Fibroblast of lung (primary cell): ENCODE data around the gene ZFYVE28. TPM values are rescaled to one million over a fixed set of nuclear protein-coding genes. Genes with fewer than 3 reads are reported as not detected.
A peak's percentile ranks its signal among the peaks of the same experiment; 100 is the strongest.

ENCODE experiments used
- DNase-seq, 2 donors: peaks; one replicate each; pipeline versions ENCODE4 v3.0.0 to v3.0.0-alpha.2; 2010; ENCODE audit warnings: low read depth in 2 of 2
- H2AFZ ChIP-seq: 2 replicates; pipeline ENCODE4 v1.5.1; 2012; ENCODE audit warnings: low read length, control low read depth, inconsistent platforms
- H3K27ac ChIP-seq: 2 replicates; pipeline ENCODE4 v1.5.1; 2011; ENCODE audit warnings: low read length, control low read depth; ENCODE audit not compliant: insufficient read depth
- H3K27me3 ChIP-seq: 2 replicates; pipeline ENCODE4 v1.5.1; 2011; ENCODE audit warnings: mild to moderate bottlenecking, low read length; ENCODE audit not compliant: control insufficient read depth, insufficient read depth
- H3K36me3 ChIP-seq: 2 replicates; pipeline ENCODE4 v1.5.1; 2011; ENCODE audit warnings: low read length; ENCODE audit not compliant: control insufficient read depth, insufficient read depth
- H3K4me1 ChIP-seq: 2 replicates; pipeline ENCODE4 v1.5.1; 2011; ENCODE audit warnings: low read length; ENCODE audit not compliant: control insufficient read depth, insufficient read depth; ENCODE audit errors: extremely low read depth
- H3K4me2 ChIP-seq: 2 replicates; pipeline ENCODE4 v1.5.1; 2011; ENCODE audit warnings: low read length, control low read depth; ENCODE audit not compliant: insufficient read depth; ENCODE audit errors: extremely low read depth
- H3K4me3 ChIP-seq, 4 experiments: fragments of 200-600 bp in 1 of 4; sonication (generic) in 1 of 4; replicated peaks in 1 of 4; 2 replicates each; pipeline ENCODE4 v1.5.1; 2011 to 2016; ENCODE audit warnings: low read length in 4 of 4, low read depth in 3 of 4, mild to moderate bottlenecking in 3 of 4, control low read depth in 2 of 4, inconsistent platforms in 1 of 4, mixed read lengths in 1 of 4; ENCODE audit not compliant: insufficient read depth in 1 of 4; ENCODE audit errors: control extremely low read depth in 1 of 4
- H3K79me2 ChIP-seq: 2 replicates; pipeline ENCODE4 v1.5.1; 2012; ENCODE audit warnings: mild to moderate bottlenecking, low read length, inconsistent platforms; ENCODE audit not compliant: control insufficient read depth, insufficient read depth
- H3K9ac ChIP-seq: 2 replicates; pipeline ENCODE4 v1.5.1; 2011; ENCODE audit warnings: mild to moderate bottlenecking, low read length, control low read depth; ENCODE audit not compliant: insufficient read depth
- H3K9me3 ChIP-seq: 2 replicates; pipeline ENCODE4 v1.5.1; 2012; ENCODE audit warnings: low read depth, low read length; ENCODE audit not compliant: control insufficient read depth, insufficient read depth
- H4K20me1 ChIP-seq: 2 replicates; pipeline ENCODE4 v1.5.1; 2011; ENCODE audit warnings: low read length; ENCODE audit not compliant: control insufficient read depth, insufficient read depth; ENCODE audit errors: extremely low read depth
- EZH2 ChIP-seq: IDR thresholded peaks from 2 replicates; pipeline ENCODE4 v1.5.1; 2012; ENCODE audit warnings: low read length, control low read depth, mild to moderate bottlenecking; ENCODE audit errors: missing control alignments
- polyA plus RNA-seq, 2 donors: library from polyadenylated mRNA; depleted of rRNA in 1 of 2; stranded (reverse) in 1 of 2; unstranded in 1 of 2; fragments of >200 nt; gene quantifications; 2 replicates each; pipeline ENCODE4 v1.2.1, GENCODE V29; 2011 to 2012; ENCODE audit warnings: missing spikeins in 1 of 2
- total RNA-seq: library from RNA; depleted of rRNA; stranded (reverse); fragments of >200 nt; gene quantifications from 2 replicates; pipeline ENCODE4 v1.2.1, GENCODE V29; 2014
- TF ChIP-seq, protein P1 (sequence below), 2 donors: IDR thresholded peaks in 1 of 2; conservative IDR thresholded peaks in 1 of 2; 1 replicate in 1 of 2; 2 replicates in 1 of 2; pipeline ENCODE4 v1.5.1; 2011 to 2012; ENCODE audit warnings: low read length in 2 of 2, control low read depth in 1 of 2, inconsistent platforms in 1 of 2, low read depth in 1 of 2, mild to moderate bottlenecking in 1 of 2

The ZFYVE28 gene
- total and polyA plus RNA-seq, 2 donors (not counting 1 experiment from before 2014, with no cell fraction given), result 2.4 to 11.6 TPM

DNA sequence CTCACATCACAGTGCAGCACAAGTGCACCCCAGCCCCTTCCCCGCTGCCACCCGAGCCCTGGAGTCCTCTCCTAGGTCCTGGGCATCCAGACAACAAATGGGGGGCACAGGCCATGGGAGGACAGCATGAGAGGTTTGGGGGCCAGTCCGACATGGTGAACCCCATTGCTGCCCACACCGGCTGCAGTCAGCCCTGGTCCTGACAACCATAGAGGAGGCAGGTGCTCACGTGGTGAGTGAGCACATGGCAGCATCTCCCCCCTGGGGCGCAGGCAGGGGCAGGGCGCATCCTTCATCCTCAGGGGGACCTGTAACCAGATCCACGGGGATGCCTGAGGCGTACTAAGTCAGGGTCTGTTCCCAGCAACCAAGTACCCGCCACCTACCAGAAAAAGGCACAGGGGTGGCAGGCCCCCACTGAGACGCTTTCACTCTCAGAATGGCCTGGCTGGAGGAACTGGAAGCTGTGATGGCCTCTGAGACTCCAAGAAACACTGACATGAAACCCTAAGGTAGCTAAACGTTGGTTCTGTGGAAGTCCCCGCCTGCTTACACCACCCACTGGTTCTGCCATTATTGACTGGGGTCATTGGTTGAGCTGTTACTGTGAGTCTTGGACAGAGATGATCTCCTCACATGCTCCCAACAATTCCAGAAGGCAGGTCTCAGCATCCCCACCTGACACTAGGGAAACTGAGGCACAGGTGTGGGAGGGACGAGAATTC, 6.5 kb downstream of the ZFYVE28 start:
- Histone ChIP-seq H3K4me2 (peak overlapping the region; percentile 80), H3K27ac (peak overlapping the region; percentile 85), H3K9me3 (no peaks in the 10 kb centered on the region), H3K27me3 (no peaks in the 10 kb centered on the region), H2AFZ (no peak overlapping the region), H3K36me3 (no peaks in the 10 kb centered on the region), H3K4me1 (peaks cover 11% of the 10 kb centered on the region), H3K4me3 (no peak overlapping the region), H3K79me2 (peaks cover 15% of the 10 kb centered on the region), H4K20me1 (no peaks in the 10 kb centered on the region), H3K9ac (no peak overlapping the region)
- TF ChIP-seq, protein P1, sequence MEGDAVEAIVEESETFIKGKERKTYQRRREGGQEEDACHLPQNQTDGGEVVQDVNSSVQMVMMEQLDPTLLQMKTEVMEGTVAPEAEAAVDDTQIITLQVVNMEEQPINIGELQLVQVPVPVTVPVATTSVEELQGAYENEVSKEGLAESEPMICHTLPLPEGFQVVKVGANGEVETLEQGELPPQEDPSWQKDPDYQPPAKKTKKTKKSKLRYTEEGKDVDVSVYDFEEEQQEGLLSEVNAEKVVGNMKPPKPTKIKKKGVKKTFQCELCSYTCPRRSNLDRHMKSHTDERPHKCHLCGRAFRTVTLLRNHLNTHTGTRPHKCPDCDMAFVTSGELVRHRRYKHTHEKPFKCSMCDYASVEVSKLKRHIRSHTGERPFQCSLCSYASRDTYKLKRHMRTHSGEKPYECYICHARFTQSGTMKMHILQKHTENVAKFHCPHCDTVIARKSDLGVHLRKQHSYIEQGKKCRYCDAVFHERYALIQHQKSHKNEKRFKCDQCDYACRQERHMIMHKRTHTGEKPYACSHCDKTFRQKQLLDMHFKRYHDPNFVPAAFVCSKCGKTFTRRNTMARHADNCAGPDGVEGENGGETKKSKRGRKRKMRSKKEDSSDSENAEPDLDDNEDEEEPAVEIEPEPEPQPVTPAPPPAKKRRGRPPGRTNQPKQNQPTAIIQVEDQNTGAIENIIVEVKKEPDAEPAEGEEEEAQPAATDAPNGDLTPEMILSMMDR (conservative IDR thresholded peaks at IDR 0.05 in 1 of 2, IDR thresholded peaks at IDR 0.05 in 1 of 2; ENCODE audit: low read depth in 1 of 2, low read length in 2 of 2), result no peak
- no peak for DNase-seq

DNA sequence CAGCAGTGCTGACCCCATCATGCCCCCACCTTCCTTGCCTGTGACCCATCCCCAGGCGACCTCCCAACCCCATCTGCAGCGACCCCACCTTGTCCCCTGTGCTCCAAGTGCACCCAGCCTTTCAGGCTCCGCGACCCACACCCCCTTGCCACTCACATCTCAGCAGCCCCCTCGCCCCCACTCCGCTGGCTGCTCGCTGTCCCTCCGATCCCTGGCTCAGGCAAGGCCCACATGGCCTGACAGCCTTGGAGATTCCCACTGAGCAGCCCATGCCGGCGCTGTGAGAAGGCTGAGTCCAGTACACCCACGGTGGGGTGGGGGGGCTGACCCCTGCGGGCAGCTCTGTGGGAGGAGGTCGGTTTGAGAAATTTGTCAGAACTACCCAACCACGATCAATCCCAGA, 9.1 kb downstream of the ZFYVE28 start:
- DNase-seq, result no peak
- Histone ChIP-seq H3K4me3 (no peak overlapping the region), H3K4me1 (peaks cover 11% of the 10 kb centered on the region), H3K79me2 (peaks cover 12% of the 10 kb centered on the region), H4K20me1 (no peaks in the 10 kb centered on the region), H3K27ac (no peak overlapping the region), H3K9ac (no peak overlapping the region), H3K4me2 (no peak overlapping the region), H2AFZ (no peak overlapping the region), H3K36me3 (no peaks in the 10 kb centered on the region), H3K9me3 (no peaks in the 10 kb centered on the region), H3K27me3 (no peaks in the 10 kb centered on the region)
- TF ChIP-seq, protein P1 (conservative IDR thresholded peaks at IDR 0.05 in 1 of 2, IDR thresholded peaks at IDR 0.05 in 1 of 2; ENCODE audit: low read depth in 1 of 2, low read length in 2 of 2), result no peak
- no peak for TF ChIP-seq EZH2

DNA sequence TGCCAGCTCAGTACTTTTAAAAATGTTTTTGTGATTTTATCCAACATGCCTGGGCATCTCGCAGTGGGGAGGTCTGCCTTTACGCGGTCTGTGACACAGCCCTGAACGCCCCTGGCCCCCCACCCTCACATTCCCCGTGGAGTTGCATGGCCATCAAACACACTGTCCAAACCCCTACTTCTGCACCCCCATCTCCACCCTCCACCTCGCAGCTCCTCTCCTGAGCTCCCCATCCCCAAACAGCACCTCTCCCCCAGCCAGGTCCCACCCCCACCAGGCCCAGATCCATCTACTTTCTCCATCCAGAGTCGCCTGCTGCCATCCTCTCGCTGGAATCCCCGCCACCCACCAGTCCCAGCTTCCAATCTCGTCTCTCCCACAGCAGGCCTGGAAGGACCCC, 9.5 kb downstream of the ZFYVE28 start:
- Histone ChIP-seq H3K4me1 (peaks cover 9% of the 10 kb centered on the region), H4K20me1 (no peaks in the 10 kb centered on the region), H3K36me3 (no peaks in the 10 kb centered on the region), H3K4me3 (no peak overlapping the region), H3K9me3 (no peaks in the 10 kb centered on the region), H3K9ac (no peak overlapping the region), H3K4me2 (no peak overlapping the region), H2AFZ (no peak overlapping the region), H3K27me3 (no peaks in the 10 kb centered on the region), H3K27ac (no peak overlapping the region), H3K79me2 (peaks cover 12% of the 10 kb centered on the region)
- TF ChIP-seq EZH2, result no peak
- TF ChIP-seq, protein P1 (conservative IDR thresholded peaks at IDR 0.05 in 1 of 2, IDR thresholded peaks at IDR 0.05 in 1 of 2; ENCODE audit: low read depth in 1 of 2, low read length in 2 of 2), result no peak
- no peak for DNase-seq
